Right forelimb (tissue), 1 donor: ENCODE data around the gene MNAT1.
"Not testable (repeated sequence)": the region's sequence is repeated elsewhere in the genome, so short reads cannot be mapped to it uniquely, and the experiment has no call there.

Experiments used
- DNase-seq: peaks from one replicate; pipeline ENCODE4 v3.0.0-alpha.2; 2018

The MNAT1 gene

GRCh38 chr14:60807971-60808370 lies 73.4 kb downstream of the MNAT1 start:
- no peak for DNase-seq

- peak; percentile 44 for DNase-seq
Measured at GRCh38 chr14:60812987-60813386, 78.4 kb downstream of the MNAT1 start.

GRCh38 chr14:60815371-60815770 lies 80.8 kb downstream of the MNAT1 start:
- DNase-seq = no peak

- no peak for DNase-seq
Measured at GRCh38 chr14:60817113-60817512, 82.6 kb downstream of the MNAT1 start.

- DNase-seq = no peak
Measured at GRCh38 chr14:60819575-60819974, 85.0 kb downstream of the MNAT1 start.

GRCh38 chr14:60838601-60839000 lies 104.0 kb downstream of the MNAT1 start:
- DNase-seq = no peak

GRCh38 chr14:60839057-60839456 lies 104.5 kb downstream of the MNAT1 start:
- no peak for DNase-seq

GRCh38 chr14:60839657-60840056 lies 105.1 kb downstream of the MNAT1 start:
- DNase-seq = peak; percentile 58

- DNase-seq = no peak
Measured at GRCh38 chr14:60840313-60840712, 105.8 kb downstream of the MNAT1 start.

GRCh38 chr14:60845523-60845922 lies 111.0 kb downstream of the MNAT1 start:
- no peak for DNase-seq

- DNase-seq = no peak
Measured at GRCh38 chr14:60848066-60848465, 113.5 kb downstream of the MNAT1 start.

- DNase-seq = not testable (repeated sequence)
Measured at GRCh38 chr14:60851692-60852091, 117.1 kb downstream of the MNAT1 start.

- DNase-seq = no peak
Measured at GRCh38 chr14:60856111-60856510, 121.5 kb downstream of the MNAT1 start.

- no peak for DNase-seq
Measured at GRCh38 chr14:60859525-60859924, 125.0 kb downstream of the MNAT1 start.

GRCh38 chr14:60861545-60862140 lies 127.1 kb downstream of the MNAT1 start:
- no peak for DNase-seq

- no peak for DNase-seq
Measured at GRCh38 chr14:60862283-60862682, 127.7 kb downstream of the MNAT1 start.

- DNase-seq = no peak
Measured at GRCh38 chr14:60863249-60863648, 128.7 kb downstream of the MNAT1 start.

- DNase-seq = no peak
Measured at GRCh38 chr14:60865378-60866127, 131.0 kb downstream of the MNAT1 start.

GRCh38 chr14:60867503-60868172 lies 133.1 kb downstream of the MNAT1 start:
- no peak for DNase-seq

- DNase-seq = no peak
Measured at GRCh38 chr14:60878121-60878520, 143.6 kb downstream of the MNAT1 start.

GRCh38 chr14:60878536-60878935 lies 144.0 kb downstream of the MNAT1 start:
- no peak for DNase-seq

GRCh38 chr14:60882219-60882618 lies 147.7 kb downstream of the MNAT1 start:
- no peak for DNase-seq

- no peak for DNase-seq
Measured at GRCh38 chr14:60884134-60884533, 149.6 kb downstream of the MNAT1 start.

GRCh38 chr14:60890636-60891035 lies 156.1 kb downstream of the MNAT1 start:
- not testable (repeated sequence) for DNase-seq
